Measurements from ENCODE around the gene TNRC18.

Gene TNRC18

GRCh38 chr7:5403442-5403841, 20.2 kb downstream of the TNRC18 start:
- DNase-seq (ENCODE audit: low read depth) = no peak

DNA sequence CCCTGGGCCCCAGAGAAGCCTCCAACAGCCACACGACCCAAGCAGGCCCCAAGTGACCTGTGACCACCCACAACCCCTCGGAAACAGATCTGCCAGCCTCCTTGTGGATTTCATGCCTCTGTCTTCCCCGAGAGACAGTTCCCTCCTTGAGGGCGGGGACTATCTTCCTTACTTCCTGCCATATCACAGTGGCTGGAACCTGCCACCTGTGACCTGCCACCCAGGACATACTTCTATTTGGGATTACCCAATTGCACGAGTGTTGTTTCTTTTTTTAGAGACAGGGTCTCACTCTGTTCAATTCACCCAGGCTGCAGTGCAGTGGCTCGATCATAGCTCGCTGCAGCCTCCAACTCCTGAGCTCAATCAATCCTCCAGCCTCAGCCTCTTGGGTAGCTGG, 25.9 kb downstream of the TNRC18 start:
- DNase-seq (ENCODE audit: low read depth) = no peak

GRCh38 chr7:5396999-5397663, 26.5 kb downstream of the TNRC18 start:
- DNase-seq (ENCODE audit: low read depth) = peak; percentile 97

GRCh38 chr7:5396542-5396941, 27.1 kb downstream of the TNRC18 start:
- peak; percentile 59 for DNase-seq (ENCODE audit: low read depth)

DNA sequence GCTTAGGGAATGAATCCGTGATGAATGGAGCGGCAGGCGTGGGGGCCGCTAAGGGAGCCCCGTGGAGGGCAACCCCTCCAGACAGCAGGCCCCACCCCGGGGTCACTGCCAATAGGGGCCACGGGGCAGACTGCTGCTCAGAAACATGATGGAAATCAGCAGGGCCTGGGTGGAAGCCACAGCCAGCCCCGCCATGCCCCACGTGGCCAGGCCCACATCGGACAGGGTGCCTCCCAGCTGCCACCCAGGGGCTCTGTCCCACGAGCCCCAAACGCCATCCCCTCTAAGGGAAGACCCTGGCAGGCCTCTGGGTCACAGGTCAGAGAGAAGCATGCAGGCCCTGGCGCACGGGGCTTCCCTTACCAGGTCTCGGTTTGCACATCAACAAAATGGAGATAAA, 28.4 kb downstream of the TNRC18 start:
- no peak for DNase-seq (ENCODE audit: low read depth)

DNA sequence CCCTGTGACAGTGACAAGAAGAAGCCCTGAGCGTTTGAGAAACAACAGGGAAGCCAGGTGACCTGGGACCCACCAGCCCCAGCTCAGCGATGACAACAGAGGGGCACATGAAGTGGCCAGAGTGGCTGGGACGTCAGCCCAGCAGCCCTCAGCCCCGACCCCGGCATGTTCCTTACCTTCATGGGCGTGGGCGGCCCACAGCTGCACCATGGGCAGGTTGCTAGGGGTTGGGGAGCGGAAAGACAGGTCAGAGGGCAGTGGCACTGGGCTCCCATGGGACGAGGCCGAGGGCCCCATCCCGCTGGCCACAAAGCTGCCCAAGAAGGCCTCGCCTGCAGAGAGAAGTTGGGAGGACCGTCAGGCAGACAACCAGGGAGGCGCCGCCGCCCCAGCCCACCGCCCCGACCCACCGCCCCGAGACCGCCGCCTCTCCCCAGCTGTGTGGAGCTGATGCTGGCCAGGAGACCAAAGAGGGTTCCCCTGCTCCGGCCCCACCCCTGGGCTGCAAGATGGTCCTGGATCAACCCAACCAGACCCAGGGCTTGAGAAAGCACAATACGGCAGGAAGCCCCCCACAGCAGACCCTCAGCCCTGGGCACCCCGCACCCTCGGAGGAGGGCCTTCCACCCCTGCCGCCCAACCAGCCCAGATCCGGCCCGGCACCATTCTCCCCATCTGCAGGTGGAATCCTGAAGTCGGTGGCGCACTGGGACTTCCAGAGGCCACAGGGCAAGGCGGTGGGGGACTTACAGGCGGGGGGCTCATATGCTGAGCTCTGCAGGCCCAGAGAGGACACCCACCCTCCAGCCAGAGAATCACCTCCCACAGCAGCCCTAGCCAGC, 29.1 kb downstream of the TNRC18 start:
- DNase-seq (ENCODE audit: low read depth) = no peak

GRCh38 chr7:5393748-5394147, 29.9 kb downstream of the TNRC18 start:
- DNase-seq (ENCODE audit: low read depth) = no peak

DNA sequence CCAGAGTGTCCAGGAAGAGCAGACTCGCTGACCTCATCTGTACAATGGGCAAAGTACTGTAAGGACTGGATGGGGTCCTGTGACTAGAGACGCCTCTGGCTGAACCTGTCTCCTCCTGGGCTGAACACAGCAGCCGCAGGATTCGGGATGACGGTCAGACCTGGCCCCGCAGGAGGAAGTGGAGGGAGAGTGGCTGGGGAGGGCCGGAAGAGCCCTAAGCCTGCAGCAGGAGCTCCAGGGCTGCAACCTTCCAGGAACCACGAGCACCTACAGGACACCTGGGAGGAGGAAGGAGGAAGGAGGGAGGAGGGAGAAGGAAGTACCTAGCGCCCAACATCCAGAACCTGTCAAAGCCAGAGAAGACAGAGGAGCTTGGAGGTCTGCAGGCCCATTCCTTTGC, 30.3 kb downstream of the TNRC18 start:
- DNase-seq (ENCODE audit: low read depth) = no peak

GRCh38 chr7:5390918-5391317, 32.7 kb downstream of the TNRC18 start:
- DNase-seq (ENCODE audit: low read depth) = no peak

DNA sequence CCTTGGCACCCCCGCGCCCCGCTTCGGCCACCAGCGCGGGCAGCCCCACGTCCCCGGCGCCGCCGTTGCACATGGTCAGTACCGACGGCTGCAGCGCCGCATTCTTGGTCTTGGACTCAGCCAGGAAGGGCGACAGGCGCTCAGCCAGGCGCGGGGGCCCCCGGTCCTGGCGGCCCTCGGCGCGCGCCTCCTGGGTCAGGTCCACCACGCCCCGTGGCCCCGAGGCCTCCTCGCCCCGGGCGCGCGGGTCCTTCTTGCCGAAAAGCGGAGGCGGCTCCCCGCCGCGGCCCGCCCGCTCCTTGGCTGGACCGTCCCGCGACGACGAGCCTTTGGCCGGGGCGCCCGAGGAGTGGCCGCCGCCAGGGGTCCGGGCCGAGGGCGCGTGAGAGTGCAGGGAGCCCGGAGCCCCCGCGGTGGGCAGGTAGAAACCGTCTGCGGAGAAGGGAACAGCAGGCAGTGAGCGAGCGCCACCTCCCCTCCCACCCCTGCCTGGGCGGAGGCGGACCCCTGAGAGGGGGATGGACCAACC, 34.7 kb downstream of the TNRC18 start:
- DNase-seq (ENCODE audit: low read depth) = no peak

- no peak for DNase-seq (ENCODE audit: low read depth)
Observed at GRCh38 chr7:5388273-5388901, 35.2 kb downstream of the TNRC18 start.

- no peak for DNase-seq (ENCODE audit: low read depth)
Observed at GRCh38 chr7:5387711-5388245, 35.9 kb downstream of the TNRC18 start.

- no peak for DNase-seq (ENCODE audit: low read depth)
Observed at GRCh38 chr7:5384618-5385017, 39.0 kb downstream of the TNRC18 start.

DNA sequence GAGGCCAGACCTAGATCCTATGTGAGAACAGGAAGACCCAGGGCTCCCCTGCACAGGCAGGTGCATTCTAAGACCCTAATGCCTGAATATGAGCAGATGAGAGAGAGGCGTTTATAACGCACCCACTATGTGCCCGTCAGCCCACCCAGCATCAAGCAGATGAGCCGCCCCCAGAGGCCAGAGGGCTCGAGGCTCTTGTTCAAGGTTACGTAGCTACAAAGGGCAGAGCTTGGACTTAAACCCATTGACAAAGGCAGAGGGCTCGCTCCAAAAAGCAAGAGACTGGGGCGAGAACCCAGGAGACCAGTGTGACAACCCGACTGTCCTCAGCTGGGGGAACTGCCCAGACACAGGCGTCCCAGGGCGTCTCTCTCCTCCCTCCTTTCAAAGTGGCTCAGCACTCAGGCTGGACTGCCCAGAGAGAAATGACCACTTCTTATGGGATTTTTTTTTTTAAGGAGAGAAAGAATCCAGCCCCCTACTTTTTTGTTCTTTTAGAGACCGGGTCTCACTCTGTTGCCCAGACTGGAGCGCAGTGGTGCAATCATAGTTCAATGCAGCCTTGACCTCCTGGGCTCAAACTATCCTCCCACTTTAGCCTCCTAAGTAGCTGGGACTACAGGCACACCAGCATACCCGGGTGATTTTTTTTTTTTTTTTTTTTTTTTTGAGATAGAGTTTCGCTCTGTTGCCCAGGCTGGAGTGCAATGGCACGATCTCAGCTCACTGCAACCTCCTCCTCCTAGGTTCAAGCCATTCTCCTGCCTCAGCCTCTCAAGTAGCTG, 40.1 kb downstream of the TNRC18 start:
- DNase-seq (ENCODE audit: low read depth) = no peak

GRCh38 chr7:5382281-5382892, 41.2 kb downstream of the TNRC18 start:
- DNase-seq (ENCODE audit: low read depth) = peak; percentile 40

DNA sequence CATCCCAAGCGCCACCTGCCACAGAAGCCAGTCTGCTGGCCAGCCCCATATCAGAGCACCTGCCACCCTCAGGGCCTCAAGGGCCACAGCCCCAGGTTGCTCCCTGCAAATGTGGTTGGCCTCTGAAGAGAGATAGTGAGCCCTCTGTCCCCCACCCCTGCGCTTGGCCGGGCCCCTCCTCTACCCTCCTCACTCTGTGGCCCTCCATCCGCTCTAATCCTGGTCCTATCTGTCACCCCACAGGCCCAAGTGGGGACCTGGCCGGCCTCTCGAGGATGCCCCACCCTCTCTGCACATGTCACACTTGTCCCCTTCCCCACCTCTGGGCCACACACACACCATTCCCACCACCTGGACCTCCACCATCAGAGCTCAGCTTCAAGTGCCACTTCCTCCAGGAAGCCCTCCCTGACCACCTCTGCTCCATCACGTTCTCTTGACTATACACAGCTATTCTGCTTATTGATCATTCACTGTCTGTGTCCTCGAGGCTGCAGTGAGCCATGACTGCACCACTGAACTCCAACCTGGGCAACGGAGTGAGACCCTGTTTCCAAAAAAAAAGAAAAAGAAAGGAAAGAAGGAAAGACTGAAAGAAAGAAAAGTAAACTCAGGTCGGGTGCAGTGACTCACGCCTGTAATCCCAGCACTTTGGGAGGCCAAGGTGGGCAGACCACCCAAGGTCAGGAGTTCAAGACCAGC, 42.4 kb downstream of the TNRC18 start:
- no peak for DNase-seq (ENCODE audit: low read depth)

GRCh38 chr7:5380350-5381070, 43.1 kb downstream of the TNRC18 start:
- DNase-seq (ENCODE audit: low read depth) = no peak

- DNase-seq (ENCODE audit: low read depth) = no peak
Observed at GRCh38 chr7:5379546-5379945, 44.1 kb downstream of the TNRC18 start.

DNA sequence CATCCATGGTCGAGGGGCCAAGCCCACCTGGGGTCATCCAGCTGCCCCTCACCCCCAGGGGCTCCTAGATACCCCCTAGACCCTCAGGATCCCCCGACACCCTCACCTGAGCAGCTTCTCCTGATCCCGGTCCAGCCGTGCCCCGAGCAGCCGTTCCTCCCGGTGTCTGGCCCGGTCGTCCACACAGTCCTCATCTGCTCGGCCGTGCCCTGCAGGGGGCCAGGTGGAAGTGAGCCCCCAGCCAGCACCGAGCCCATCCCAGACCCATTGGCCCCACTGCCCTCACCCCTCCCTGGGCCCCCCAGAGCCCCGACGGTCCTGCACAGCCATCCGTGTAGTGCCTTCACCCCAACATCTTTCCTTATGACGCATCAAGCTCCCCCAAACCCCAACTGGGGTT, 45.8 kb downstream of the TNRC18 start:
- DNase-seq (ENCODE audit: low read depth) = no peak

DNA sequence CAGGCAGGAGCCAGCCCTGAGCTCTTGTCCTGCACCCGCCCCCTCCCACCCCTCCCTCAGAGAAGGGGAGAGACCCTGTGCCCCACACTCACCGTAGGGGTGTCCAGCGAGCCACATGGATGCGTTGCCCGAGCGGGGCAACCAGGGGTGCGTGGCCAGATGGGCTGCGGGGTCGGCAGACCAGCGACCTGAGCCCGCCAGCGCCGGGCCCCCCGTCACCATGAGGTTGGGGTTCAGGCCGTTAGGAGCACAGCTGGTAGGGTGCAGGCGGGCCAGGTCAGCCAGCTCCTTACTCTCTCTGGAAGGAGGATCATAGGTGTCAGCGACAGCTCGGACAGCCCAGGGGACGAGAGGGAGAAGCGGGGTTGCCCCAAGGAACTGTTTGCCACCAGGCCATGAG, 46.4 kb downstream of the TNRC18 start:
- no peak for DNase-seq (ENCODE audit: low read depth)
